HepG2 (cell line): ENCODE results near the gene GPT2. TPM values are rescaled to one million over a fixed set of nuclear protein-coding genes. Genes with fewer than 3 reads are reported as not detected.

ENCODE experiments used
- BCL6 ChIP-seq: IDR thresholded peaks from 2 replicates; pipeline ENCODE4 v1.6.1; 2016; ENCODE audit warnings: missing genetic modification reagents, missing compliant biosample characterization
- CCDC6 ChIP-seq: sonication (generic); formaldehyde crosslinking; IDR thresholded peaks from 2 replicates; pipeline ENCODE4 v1.8.1; 2022; ENCODE audit warnings: mild to moderate bottlenecking, missing genetic modification reagents, moderate library complexity
- ETV5 ChIP-seq: IDR thresholded peaks from 2 replicates; pipeline ENCODE4 v1.6.1; 2018; ENCODE audit warnings: missing biosample characterization, missing genetic modification reagents, inconsistent platforms, borderline replicate concordance
- FOXK2 ChIP-seq: fragments of 450-650 bp; IDR thresholded peaks from 2 replicates; pipeline ENCODE4 v1.6.1; 2016
- GABPA ChIP-seq, 2 experiments: IDR thresholded peaks; 2 replicates each; pipeline ENCODE4 v1.6.1; 2011 to 2016; ENCODE audit warnings: low read depth in 2 of 2, low read length in 1 of 2, missing biosample characterization in 1 of 2, missing genetic modification characterization in 1 of 2
- GPBP1L1 ChIP-seq: sonication (generic); formaldehyde crosslinking; IDR thresholded peaks from 2 replicates; pipeline ENCODE4 v1.5.0; 2020; ENCODE audit warnings: mild to moderate bottlenecking, missing genetic modification reagents
- MAX ChIP-seq: IDR thresholded peaks from 2 replicates; pipeline ENCODE4 v1.6.1; 2012; ENCODE audit warnings: inconsistent platforms
- MNT ChIP-seq: fragments of 450-650 bp; IDR thresholded peaks from 2 replicates; pipeline ENCODE4 v1.6.1; 2016
- MTA3 ChIP-seq: sonication (generic); formaldehyde crosslinking; IDR thresholded peaks from 2 replicates; pipeline ENCODE4 v1.4.0; 2020; ENCODE audit warnings: missing genetic modification reagents
- NAIF1 ChIP-seq: sonication (generic); formaldehyde crosslinking; IDR thresholded peaks from 2 replicates; pipeline ENCODE4 v1.5.0; 2020; ENCODE audit warnings: mild to moderate bottlenecking, missing genetic modification reagents, borderline replicate concordance
- NFKBIZ ChIP-seq: IDR thresholded peaks from 2 replicates; pipeline ENCODE4 v1.6.1; 2018; ENCODE audit warnings: missing genetic modification reagents, missing compliant biosample characterization
- NPAS2 ChIP-seq: sonication (generic); formaldehyde crosslinking; IDR thresholded peaks from 2 replicates; pipeline ENCODE4 v1.8.0; 2022; ENCODE audit warnings: mild to moderate bottlenecking, missing genetic modification reagents, borderline replicate concordance
- NRL ChIP-seq: sonication (generic); formaldehyde crosslinking; IDR thresholded peaks from 2 replicates; pipeline ENCODE4 v1.5.0; 2020; ENCODE audit warnings: missing genetic modification reagents, mild to moderate bottlenecking, moderate library complexity, borderline replicate concordance
- RFX5 ChIP-seq: IDR thresholded peaks from 2 replicates; pipeline ENCODE4 v1.6.1; 2011; ENCODE audit warnings: low read depth, low read length, improper control_type of control experiment
- SIN3A ChIP-seq: IDR thresholded peaks from 2 replicates; pipeline ENCODE4 v1.6.1; 2011; ENCODE audit warnings: low read depth, mild to moderate bottlenecking, control low read depth, low read length, borderline replicate concordance
- STAT6 ChIP-seq: sonication (generic); formaldehyde crosslinking; IDR thresholded peaks from 2 replicates; pipeline ENCODE4 v1.4.0; 2020; ENCODE audit warnings: missing genetic modification reagents, mild to moderate bottlenecking, borderline replicate concordance
- TMF1 ChIP-seq: sonication (generic); formaldehyde crosslinking; IDR thresholded peaks from 2 replicates; pipeline ENCODE4 v1.8.1; 2022; ENCODE audit warnings: low read depth, missing genetic modification reagents
- ZFP36 ChIP-seq: fragments of 150-350 bp; IDR thresholded peaks from 2 replicates; pipeline ENCODE4 v1.6.1; 2018; ENCODE audit warnings: borderline replicate concordance, low read length, low read depth; ENCODE audit not compliant: partially characterized antibody
- ZNF510 ChIP-seq: sonication (generic); formaldehyde crosslinking; IDR thresholded peaks from 2 replicates; pipeline ENCODE4 v1.4.0; 2020; ENCODE audit warnings: low read depth, mild to moderate bottlenecking, missing genetic modification reagents
- ZNF687 ChIP-seq: sonication (generic); formaldehyde crosslinking; IDR thresholded peaks from 2 replicates; pipeline ENCODE4 v1.5.1; 2020; ENCODE audit warnings: mild to moderate bottlenecking, missing genetic modification reagents, moderate library complexity
- polyA plus RNA-seq, 8 experiments: library from polyadenylated mRNA; depleted of rRNA in 3 of 8; stranded (reverse) in 7 of 8; unstranded in 1 of 8; fragments of >200 nt; fragmentation: Illumina TruSeq in 4 of 8; extraction: Trizol in 4 of 8; gene quantifications; 2 replicates each; pipeline versions ENCODE4 v1.2.1 to v1.2.3, GENCODE V29; 2011 to 2016; ENCODE audit warnings: low read depth in 4 of 8, missing spikeins in 1 of 8, mixed read lengths in 1 of 8; ENCODE audit not compliant: insufficient read depth in 1 of 8
- total RNA-seq, 5 experiments: library from RNA; depleted of rRNA; stranded (reverse); fragments of >200 nt; fragmentation: Illumina TruSeq; extraction: Trizol; gene quantifications; 2 replicates each; pipeline ENCODE4 v1.2.3, GENCODE V29; 2016; ENCODE audit warnings: low read depth in 1 of 5

GPT2 gene
- total and polyA plus RNA-seq, 2 of the 13 experiments (the other 11 are each of a cell fraction or from before 2014, with no cell fraction given) = 138 to 267 TPM

- TF ChIP-seq CCDC6 (CRISPR knock-in tag) = peak; percentile 75; the same call in 1 of the 2 replicates
- TF ChIP-seq ETV5 = peak; percentile 83
- no peak for TF ChIP-seq STAT6 (CRISPR knock-in tag)
- no peak for TF ChIP-seq FOXK2
- TF ChIP-seq TMF1 = no peak
- TF ChIP-seq ZNF687 (CRISPR knock-in tag) = peak; percentile 26; the same call in 1 of the 2 replicates
- no peak for TF ChIP-seq NRL
- peak; percentile 68; the same call in 1 of the 2 replicates for TF ChIP-seq BCL6
- TF ChIP-seq ZFP36 = no peak
- no peak for TF ChIP-seq SIN3A
- no peak for TF ChIP-seq RFX5
- TF ChIP-seq NPAS2 = no peak
- TF ChIP-seq GABPA (IDR thresholded peaks at IDR 0.05; ENCODE audit: low read depth, low read length) = no peak
- TF ChIP-seq GABPA (CRISPR knock-in tag; IDR thresholded peaks at IDR 0.05; ENCODE audit: low read depth) = peak; percentile 54; the same call in 1 of the 2 replicates
- no peak for TF ChIP-seq MTA3 (CRISPR knock-in tag)
- peak; percentile 89 for TF ChIP-seq MAX
- TF ChIP-seq ZNF510 = 0 out of 2 replicates have a peak, but pooled peaks have one; percentile 7
- no peak for TF ChIP-seq NAIF1 (CRISPR knock-in tag)
- TF ChIP-seq GPBP1L1 (CRISPR knock-in tag) = no peak
- peak; percentile 61; the same call in 1 of the 2 replicates for TF ChIP-seq NFKBIZ (CRISPR knock-in tag)
- TF ChIP-seq MNT = peak; percentile 57; the same call in 1 of the 2 replicates
Measured at GRCh38 chr16:46948548-46949166, 64.5 kb downstream of the GPT2 start (continued).
